HG03139 (cell line): ENCODE measurements around the gene RCBTB2.
"Not testable (repeated sequence)": the region's sequence is repeated elsewhere in the genome, so short reads cannot be mapped to it uniquely, and the experiment has no call there.

Source experiments
- ATAC-seq: cut with Tn5 transposase; IDR thresholded peaks from one replicate; pipeline ENCODE4 v1.9.1; 2021; ENCODE audit not compliant: unreplicated experiment

RCBTB2 gene

GRCh38 chr13:48456546-48456945 is 76.3 kb downstream of the RCBTB2 start:
- ATAC-seq: no peak

- not testable (repeated sequence) for ATAC-seq
Measured at GRCh38 chr13:48451196-48451595, 81.7 kb downstream of the RCBTB2 start.

- no peak for ATAC-seq
Measured at GRCh38 chr13:48449656-48450055, 83.2 kb downstream of the RCBTB2 start.

GRCh38 chr13:48448959-48449614 is 83.8 kb downstream of the RCBTB2 start:
- ATAC-seq: no peak

GRCh38 chr13:48448285-48448958 is 84.5 kb downstream of the RCBTB2 start:
- no peak for ATAC-seq

- no peak for ATAC-seq
Measured at GRCh38 chr13:48446464-48446863, 86.4 kb downstream of the RCBTB2 start.

- no peak for ATAC-seq
Measured at GRCh38 chr13:48443442-48444208, 89.3 kb downstream of the RCBTB2 start.
